ENCODE results near the gene LRRC7. TPM values are rescaled to one million over a fixed set of nuclear protein-coding genes. Genes with fewer than 3 reads are reported as not detected.

The LRRC7 gene
- total and polyA plus RNA-seq, 7 donors = 0.33 to 1.2 (median 0.94) TPM; not detected in 2

GRCh38 chr1:69733061-69733460 lies 165.3 kb downstream of the LRRC7 start:
- no peak overlapping the region for H3K27ac ChIP-seq
- DNase-seq = no peak
- H3K36me3 ChIP-seq (ENCODE audit: insufficient read depth in 1 of 2, low read depth in 1 of 2) = no peaks in the 10 kb centered on the region
- TF ChIP-seq, protein P1, sequence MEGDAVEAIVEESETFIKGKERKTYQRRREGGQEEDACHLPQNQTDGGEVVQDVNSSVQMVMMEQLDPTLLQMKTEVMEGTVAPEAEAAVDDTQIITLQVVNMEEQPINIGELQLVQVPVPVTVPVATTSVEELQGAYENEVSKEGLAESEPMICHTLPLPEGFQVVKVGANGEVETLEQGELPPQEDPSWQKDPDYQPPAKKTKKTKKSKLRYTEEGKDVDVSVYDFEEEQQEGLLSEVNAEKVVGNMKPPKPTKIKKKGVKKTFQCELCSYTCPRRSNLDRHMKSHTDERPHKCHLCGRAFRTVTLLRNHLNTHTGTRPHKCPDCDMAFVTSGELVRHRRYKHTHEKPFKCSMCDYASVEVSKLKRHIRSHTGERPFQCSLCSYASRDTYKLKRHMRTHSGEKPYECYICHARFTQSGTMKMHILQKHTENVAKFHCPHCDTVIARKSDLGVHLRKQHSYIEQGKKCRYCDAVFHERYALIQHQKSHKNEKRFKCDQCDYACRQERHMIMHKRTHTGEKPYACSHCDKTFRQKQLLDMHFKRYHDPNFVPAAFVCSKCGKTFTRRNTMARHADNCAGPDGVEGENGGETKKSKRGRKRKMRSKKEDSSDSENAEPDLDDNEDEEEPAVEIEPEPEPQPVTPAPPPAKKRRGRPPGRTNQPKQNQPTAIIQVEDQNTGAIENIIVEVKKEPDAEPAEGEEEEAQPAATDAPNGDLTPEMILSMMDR (IDR thresholded peaks at IDR 0.05) = no peak
- no peak for ATAC-seq
- no peak overlapping the region for H3K4me3 ChIP-seq
- no peaks in the 10 kb centered on the region for H3K4me1 ChIP-seq
- no peaks in the 10 kb centered on the region for H3K9me3 ChIP-seq
- intact Hi-C loops (cut with DNase I) = loop anchor here (10.0 kb wide), 2 partner anchors 1128 to 1618 kb away; no protein-coding TSS in a partner anchor
- H3K27me3 ChIP-seq (ENCODE audit: insufficient read depth in 3 of 3, low read length in 2 of 3) = no peaks in the 10 kb centered on the region

DNA sequence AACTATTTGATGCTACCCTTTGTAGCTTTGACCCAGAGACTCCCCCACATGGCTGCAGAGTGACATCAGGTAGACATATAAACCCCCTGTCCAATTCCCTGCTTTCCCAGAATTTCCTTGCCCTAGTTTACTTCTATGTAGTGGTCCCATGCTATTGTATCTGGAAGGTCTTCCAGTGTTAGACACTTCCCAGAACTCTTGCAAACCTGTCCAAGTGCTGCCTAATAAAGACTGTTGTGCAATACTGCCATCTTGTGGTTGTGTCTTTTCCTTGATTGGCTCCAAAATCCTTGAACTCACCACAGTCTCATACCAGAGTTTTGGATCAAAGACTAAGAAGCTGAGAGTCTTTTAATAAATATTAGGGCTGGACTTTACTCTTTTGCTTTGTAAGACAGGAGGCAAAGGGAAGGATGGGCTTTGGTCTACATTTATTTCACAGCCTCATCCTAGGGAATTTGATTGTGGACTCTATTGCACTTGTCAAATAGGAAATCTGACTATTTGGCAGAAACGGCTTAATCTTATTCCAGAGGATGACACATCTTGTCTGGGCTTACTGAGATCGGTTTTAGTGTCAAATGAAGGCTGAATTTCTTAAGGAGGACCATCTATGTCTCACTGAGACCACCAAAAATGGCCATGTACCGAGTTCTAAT lies 169.9 kb downstream of the LRRC7 start:
- no peaks in the 10 kb centered on the region for H3K9me3 ChIP-seq
- DNase-seq = no peak
- no peak overlapping the region for H3K4me3 ChIP-seq
- TF ChIP-seq, protein P1 (IDR thresholded peaks at IDR 0.05) = peak; percentile 63
- no peaks in the 10 kb centered on the region for H3K4me1 ChIP-seq
- H3K27me3 ChIP-seq (ENCODE audit: insufficient read depth in 3 of 3, low read length in 2 of 3) = no peaks in the 10 kb centered on the region
- 32 to 44% (median 35%) methylated on average over 3 of the region's 3 CpGs for WGBS, 3 donors
- no peak overlapping the region for H3K27ac ChIP-seq
- H3K36me3 ChIP-seq (ENCODE audit: insufficient read depth in 1 of 2, low read depth in 1 of 2) = no peaks in the 10 kb centered on the region
- intact Hi-C loops (cut with DNase I) = loop anchor here (5.0 to 10.0 kb wide), 4 partner anchors 1133 to 1623 kb away; no protein-coding TSS in a partner anchor
- ATAC-seq = peak in 3 of 4 donors; percentile 51 to 69 (median 66)

DNA sequence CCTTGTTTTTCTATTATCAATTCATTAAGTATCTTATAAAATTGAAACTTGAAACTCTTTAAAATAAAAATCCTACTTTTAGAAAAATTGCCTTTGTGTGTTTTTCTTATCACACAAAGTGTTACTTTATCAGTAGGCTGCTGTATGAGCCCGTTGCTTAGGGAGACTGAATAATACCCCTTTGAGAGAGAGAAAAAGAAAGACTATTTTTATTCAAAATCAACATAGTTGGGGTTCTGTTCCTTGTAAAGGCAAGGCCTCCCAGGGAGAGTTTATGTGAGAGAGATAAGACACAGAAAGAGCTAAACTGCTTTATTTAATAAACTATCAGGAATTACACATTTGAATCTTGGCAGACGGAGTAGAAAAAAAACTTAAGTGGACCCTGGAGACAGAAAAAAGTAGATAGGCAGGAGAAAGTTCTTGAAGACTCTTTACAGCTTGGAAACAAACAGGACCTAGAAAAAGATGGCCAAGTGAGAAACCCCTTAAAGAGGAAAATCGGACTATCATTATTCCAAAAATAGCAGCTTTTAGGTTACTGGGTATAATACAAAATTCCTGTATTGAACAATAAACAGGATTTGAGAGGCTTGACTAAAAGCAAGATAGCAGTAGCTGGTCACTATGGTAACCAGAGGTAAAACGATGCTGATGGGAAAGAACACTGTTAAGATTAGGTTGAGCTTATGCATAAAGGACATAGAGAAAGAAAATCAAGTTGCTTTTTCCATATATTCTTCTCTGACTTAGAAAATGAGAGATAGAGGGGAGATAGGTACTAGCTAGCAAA lies 170.9 kb downstream of the LRRC7 start:
- no peaks in the 10 kb centered on the region for H3K9me3 ChIP-seq
- no peak for DNase-seq
- no peak for ATAC-seq
- H3K4me1 ChIP-seq = no peaks in the 10 kb centered on the region
- 35 to 47% (median 45%) methylated on average over 4 of the region's 4 CpGs for WGBS, 3 donors
- intact Hi-C loops (cut with DNase I) = loop anchor here (5.0 to 10.0 kb wide), 4 partner anchors 1134 to 1624 kb away; no protein-coding TSS in a partner anchor
- H3K36me3 ChIP-seq (ENCODE audit: insufficient read depth in 1 of 2, low read depth in 1 of 2) = no peaks in the 10 kb centered on the region
- no peak overlapping the region for H3K4me3 ChIP-seq
- no peaks in the 10 kb centered on the region for H3K27me3 ChIP-seq (ENCODE audit: insufficient read depth in 3 of 3, low read length in 2 of 3)
- TF ChIP-seq, protein P1 (IDR thresholded peaks at IDR 0.05) = no peak
- no peak overlapping the region for H3K27ac ChIP-seq

DNA sequence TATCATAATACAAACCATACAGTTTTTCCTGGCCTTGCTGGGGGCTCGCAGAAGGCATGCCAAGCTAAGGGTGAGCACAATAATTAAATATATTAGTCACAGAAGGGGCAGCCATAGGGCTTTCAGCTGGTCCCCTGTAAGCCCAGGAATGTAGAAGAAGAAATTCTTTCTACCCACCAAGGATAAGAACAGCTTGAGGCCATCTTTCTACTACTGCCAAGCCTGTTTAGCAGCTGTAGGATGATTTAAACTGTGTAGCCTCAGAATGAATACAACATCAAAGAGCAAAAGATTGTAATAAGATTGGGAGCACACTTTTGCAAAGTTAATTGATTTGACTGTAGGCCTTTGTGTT lies 171.5 kb downstream of the LRRC7 start:
- H3K36me3 ChIP-seq (ENCODE audit: insufficient read depth in 1 of 2, low read depth in 1 of 2) = no peaks in the 10 kb centered on the region
- intact Hi-C loops (cut with DNase I) = loop anchor here (5.0 to 10.0 kb wide), 4 partner anchors 1134 to 1624 kb away; no protein-coding TSS in a partner anchor
- DNase-seq = no peak
- ATAC-seq = no peak
- no peaks in the 10 kb centered on the region for H3K9me3 ChIP-seq
- TF ChIP-seq, protein P1 (IDR thresholded peaks at IDR 0.05) = no peak
- H3K4me3 ChIP-seq = no peak overlapping the region
- no peak overlapping the region for H3K27ac ChIP-seq
- 41 to 65% (median 41%) methylated on average over 1 of the region's 1 CpG for WGBS, 3 donors
- no peaks in the 10 kb centered on the region for H3K4me1 ChIP-seq
- H3K27me3 ChIP-seq (ENCODE audit: insufficient read depth in 3 of 3, low read length in 2 of 3) = no peaks in the 10 kb centered on the region

All from psoas muscle (tissue), 8 donors.